H1 (cell line): Measurements from ENCODE around the gene DIP2B. TPM values are rescaled to one million over a fixed set of nuclear protein-coding genes. Genes with fewer than 3 reads are reported as not detected.

Experiments
- CTCF ChIA-PET: fragments of 300-600 bp; sonication (Branson Sonifier 250); formaldehyde crosslinking; loops from one replicate; lab custom pipeline; 2021; ENCODE audit not compliant: partially characterized antibody; lab: Charles Lee
- POLR2A ChIA-PET: fragments of 300-600 bp; sonication (Branson Sonifier 250); formaldehyde crosslinking; loops from one replicate; lab custom pipeline; 2021; ENCODE audit warnings: inconsistent platforms; ENCODE audit not compliant: partially characterized antibody; lab: Charles Lee
- DNase-seq, 2 experiments: peaks; one replicate each; pipeline versions ENCODE4 v3.0.0 to v3.0.0-alpha.2; 2010 to 2022; ENCODE audit warnings: low spot score in 2 of 2, low read depth in 1 of 2, mixed read lengths in 1 of 2
- FAIRE-seq: peaks from 2 replicates; lab custom pipeline; 2011; peaks lifted over from hg19 to GRCh38; lab: Jason Lieb, UNC
- H2AFZ ChIP-seq: 2 replicates; pipeline ENCODE4 v1.8.1; 2012; ENCODE audit warnings: low read length, inconsistent platforms
- H2AK5ac ChIP-seq: 2 replicates; pipeline ENCODE4 v1.6.1; 2013; ENCODE audit warnings: low read depth, low read length
- H2BK120ac ChIP-seq: replicated peaks from 2 replicates; pipeline ENCODE3; 2013; ENCODE audit warnings: low read depth, low read length, inconsistent platforms
- H2BK12ac ChIP-seq: 2 replicates; pipeline ENCODE4 v1.6.1; 2013; ENCODE audit warnings: low read depth, low read length
- H2BK15ac ChIP-seq: 2 replicates; pipeline ENCODE4 v1.6.1; 2013; ENCODE audit warnings: low read length
- H2BK20ac ChIP-seq: 2 replicates; pipeline ENCODE4 v1.6.1; 2013; ENCODE audit warnings: low read length
- H2BK5ac ChIP-seq: 2 replicates; pipeline ENCODE4 v1.6.1; 2013; ENCODE audit warnings: low read depth, low read length
- H3K14ac ChIP-seq: 2 replicates; pipeline ENCODE4 v1.6.1; 2013; ENCODE audit warnings: inconsistent platforms; ENCODE audit not compliant: insufficient read length
- H3K18ac ChIP-seq: 2 replicates; pipeline ENCODE4 v1.6.1; 2013; ENCODE audit warnings: low read length; ENCODE audit errors: extremely low read depth
- H3K23ac ChIP-seq: 2 replicates; pipeline ENCODE4 v1.6.1; 2013; ENCODE audit warnings: inconsistent platforms; ENCODE audit not compliant: insufficient read length
- H3K23me2 ChIP-seq: 2 replicates; pipeline ENCODE4 v1.6.1; 2013; ENCODE audit warnings: low read depth, low read length
- H3K27ac ChIP-seq: 2 replicates; pipeline ENCODE4 v1.6.1; 2011; ENCODE audit warnings: low read depth, low read length, inconsistent platforms
- H3K27me3 ChIP-seq, 4 experiments: replicated peaks in 1 of 4; 1 replicate in 1 of 4; 2 replicates in 3 of 4; pipeline versions ENCODE4 v1.6.1 to v1.8.1; 2011 to 2013; ENCODE audit warnings: low read length in 3 of 4, mild to moderate bottlenecking in 3 of 4, inconsistent platforms in 2 of 4, mixed read lengths in 2 of 4, moderate library complexity in 1 of 4; ENCODE audit not compliant: control insufficient read depth in 3 of 4, insufficient read depth in 3 of 4; ENCODE audit errors: extremely low read depth in 1 of 4
- H3K36me3 ChIP-seq, 4 experiments: 2 replicates each; pipeline versions ENCODE4 v1.6.1 to v1.8.1; 2011 to 2013; ENCODE audit warnings: mild to moderate bottlenecking in 4 of 4, low read length in 3 of 4, moderate library complexity in 2 of 4, control low read depth in 1 of 4, inconsistent platforms in 1 of 4; ENCODE audit not compliant: insufficient read depth in 4 of 4, control insufficient read depth in 2 of 4
- H3K4ac ChIP-seq: replicated peaks from 2 replicates; pipeline ENCODE3; 2013; ENCODE audit warnings: low read length, low read depth, mixed read lengths, inconsistent platforms; ENCODE audit not compliant: insufficient read length
- H3K4me1 ChIP-seq, 4 experiments: replicated peaks in 1 of 4; 1 replicate in 1 of 4; 2 replicates in 3 of 4; pipeline versions ENCODE4 v1.6.1 to v1.8.1; 2011 to 2013; ENCODE audit warnings: low read length in 3 of 4, inconsistent platforms in 2 of 4, mixed read lengths in 1 of 4; ENCODE audit not compliant: insufficient read depth in 4 of 4, control insufficient read depth in 3 of 4
- H3K4me2 ChIP-seq, 2 experiments: 2 replicates each; pipeline versions ENCODE4 v1.6.1 to v1.8.1; 2011 to 2013; ENCODE audit warnings: low read depth in 2 of 2, low read length in 2 of 2, control low read depth in 1 of 2, inconsistent platforms in 1 of 2, mild to moderate bottlenecking in 1 of 2; ENCODE audit not compliant: insufficient read depth in 1 of 2
- H3K4me3 ChIP-seq, 4 experiments: fragments of 200-600, 300-600 bp in 1 of 4; sonication (generic), shearing (Covaris generic), sonication (Bioruptor Twin) in 1 of 4; 2 replicates each; pipeline versions ENCODE4 v1.5.1 to v1.8.1; 2011 to 2016; ENCODE audit warnings: low read length in 4 of 4, low read depth in 3 of 4, control low read depth in 2 of 4, inconsistent platforms in 2 of 4, mild to moderate bottlenecking in 2 of 4, mixed read lengths in 1 of 4, moderate library complexity in 1 of 4; ENCODE audit not compliant: insufficient read depth in 2 of 4; ENCODE audit errors: extremely low read depth in 1 of 4
- H3K56ac ChIP-seq: replicated peaks from 2 replicates; pipeline ENCODE3; 2013; ENCODE audit warnings: low read depth, mild to moderate bottlenecking, mixed read lengths, low read length, inconsistent platforms; ENCODE audit not compliant: insufficient read length
- H3K79me1 ChIP-seq: 2 replicates; pipeline ENCODE4 v1.6.1; 2013; ENCODE audit warnings: low read depth, low read length, control low read depth
- H3K79me2 ChIP-seq, 2 experiments: 2 replicates each; pipeline versions ENCODE4 v1.6.1 to v1.8.1; 2012 to 2013; ENCODE audit warnings: low read length in 2 of 2, mild to moderate bottlenecking in 2 of 2, inconsistent platforms in 1 of 2; ENCODE audit not compliant: insufficient read depth in 2 of 2, control insufficient read depth in 1 of 2
- H3K9ac ChIP-seq, 4 experiments: replicated peaks in 1 of 4; 1 replicate in 1 of 4; 2 replicates in 3 of 4; pipeline versions ENCODE4 v1.6.1 to v1.8.1; 2011 to 2013; ENCODE audit warnings: low read depth in 3 of 4, low read length in 3 of 4, control low read depth in 2 of 4, mild to moderate bottlenecking in 2 of 4, moderate library complexity in 2 of 4, inconsistent platforms in 1 of 4; ENCODE audit errors: extremely low read depth in 1 of 4
- H3K9me3 ChIP-seq, 2 experiments: 2 replicates each; pipeline versions ENCODE4 v1.6.1 to v1.8.1; 2012 to 2013; ENCODE audit warnings: mild to moderate bottlenecking in 2 of 2, moderate library complexity in 2 of 2, control low read depth in 1 of 2, inconsistent platforms in 1 of 2, low read depth in 1 of 2, low read length in 1 of 2, mixed read lengths in 1 of 2; ENCODE audit not compliant: insufficient read depth in 2 of 2
- H4K20me1 ChIP-seq, 2 experiments: replicated peaks in 1 of 2; 2 replicates each; pipeline versions ENCODE3 to v1.8.1; 2011 to 2013; ENCODE audit warnings: inconsistent platforms in 2 of 2, low read length in 2 of 2, mild to moderate bottlenecking in 1 of 2; ENCODE audit not compliant: insufficient read depth in 2 of 2, control insufficient read depth in 1 of 2
- H4K5ac ChIP-seq: 2 replicates; pipeline ENCODE4 v1.6.1; 2013; ENCODE audit warnings: low read length, low read depth, mixed read lengths, inconsistent platforms; ENCODE audit not compliant: insufficient read length
- H4K8ac ChIP-seq: 2 replicates; pipeline ENCODE4 v1.8.0; 2013; ENCODE audit warnings: mild to moderate bottlenecking, moderate library complexity, low read length, inconsistent platforms; ENCODE audit not compliant: insufficient read depth; ENCODE audit errors: extremely low read depth
- H4K91ac ChIP-seq: replicated peaks from 2 replicates; pipeline ENCODE3; 2013; ENCODE audit warnings: low read length, mixed read lengths, inconsistent platforms; ENCODE audit not compliant: insufficient read length
- ASH2L ChIP-seq: fragments of 200-600, 300-600 bp; sonication (generic); IDR thresholded peaks from one replicate; pipeline ENCODE4 v1.7.1; 2017; ENCODE audit warnings: low read length
- BCL11A ChIP-seq, 2 experiments: IDR thresholded peaks; one replicate each; pipeline ENCODE4 v1.6.1; 2011; ENCODE audit warnings: low read depth in 2 of 2, low read length in 2 of 2, mild to moderate bottlenecking in 2 of 2
- CBX5 ChIP-seq: fragments of 300-800, 300-1000 bp; sonication (generic); IDR thresholded peaks from 2 replicates; pipeline ENCODE4 v1.7.1; 2016; ENCODE audit warnings: antibody characterized with exemption, low read length, low read depth
- CHD2 ChIP-seq: IDR thresholded peaks from 2 replicates; pipeline ENCODE4 v1.6.1; 2012; ENCODE audit warnings: low read length, improper control_type of control experiment
- CTBP2 ChIP-seq: IDR thresholded peaks from 2 replicates; pipeline ENCODE4 v1.7.0; 2011; ENCODE audit warnings: borderline replicate concordance, mild to moderate bottlenecking, moderate library complexity, mixed read lengths, low read length; ENCODE audit not compliant: insufficient read depth, insufficient read length
- EP300 ChIP-seq, 2 experiments: IDR thresholded peaks; 1 replicate in 1 of 2; 2 replicates in 1 of 2; pipeline ENCODE4 v1.6.1; 2011 to 2012; ENCODE audit warnings: low read depth in 2 of 2, low read length in 2 of 2, mild to moderate bottlenecking in 2 of 2, borderline replicate concordance in 1 of 2, inconsistent platforms in 1 of 2, moderate library complexity in 1 of 2
- JUND ChIP-seq: IDR thresholded peaks from 2 replicates; pipeline ENCODE4 v1.6.1; 2011; ENCODE audit warnings: mild to moderate bottlenecking, improper control_type of control experiment, low read length
- SAP30 ChIP-seq: fragments of 300-600 bp; sonication (generic); IDR thresholded peaks from 2 replicates; pipeline ENCODE4 v1.7.1; 2012; ENCODE audit warnings: low read length, moderate library complexity, mild to moderate bottlenecking, inconsistent platforms; ENCODE audit not compliant: insufficient read depth, insufficient replicate concordance
- SP2 ChIP-seq: IDR thresholded peaks from 2 replicates; pipeline ENCODE4 v1.6.1; 2012; ENCODE audit warnings: mild to moderate bottlenecking, low read length, inconsistent platforms
- SRF ChIP-seq: IDR thresholded peaks from 2 replicates; pipeline ENCODE4 v1.6.1; 2011; ENCODE audit warnings: mild to moderate bottlenecking, low read depth, low read length, moderate library complexity
- SUZ12 ChIP-seq: fragments of 200-600 bp; sonication (generic); IDR thresholded peaks from 2 replicates; pipeline ENCODE4 v1.6.1; 2012; ENCODE audit warnings: mild to moderate bottlenecking, inconsistent platforms, low read length, moderate library complexity, mixed read lengths
- TAF7 ChIP-seq: optimal IDR thresholded peaks from 2 replicates; pipeline ENCODE3; 2011; ENCODE audit warnings: low read depth, mild to moderate bottlenecking, inconsistent platforms, low read length, moderate library complexity, borderline replicate concordance
- WGBS, 2 experiments: shearing (Covaris generic) in 1 of 2; methylation state at CpG; one replicate each; pipeline versions ENCODE4 v1.1.6 to v1.1.7; 2013 to 2015; ENCODE audit warnings: low lambda C conversion rate in 2 of 2, mixed read lengths in 2 of 2, inconsistent platforms in 1 of 2, low coverage in 1 of 2, missing lambda C conversion rate in 1 of 2; ENCODE audit not compliant: insufficient replicate concordance in 2 of 2, insufficient coverage in 1 of 2, insufficient read length in 1 of 2; ENCODE audit errors: extremely low coverage in 1 of 2, missing lambda C conversion rate in 1 of 2; 5-methylcytosine and 5-hydroxymethylcytosine counted together
- polyA plus RNA-seq, 7 experiments: library from polyadenylated mRNA; depleted of rRNA in 3 of 7; stranded (reverse) in 5 of 7; unstranded in 2 of 7; fragments of >200 nt in 5 of 7; fragments of 200-250 nt in 2 of 7; gene quantifications; 1 replicate in 5 of 7; 2 replicates in 1 of 7; 4 replicates in 1 of 7; pipeline versions ENCODE4 v1.2.1 to v1.2.3, GENCODE V29; 2011 to 2013; ENCODE audit warnings: missing spikeins in 2 of 7, mixed read lengths in 2 of 7
- total RNA-seq: library from RNA; stranded (reverse); fragmentation: NEBNext Ultra II Directional; extraction: Animal tissue kit (Norgen Biotek cat#: 25700); gene quantifications from 2 replicates; pipeline ENCODE4 v1.2.1, GENCODE V29; 2021
- TF ChIP-seq, protein P1 (sequence below): IDR thresholded peaks from 2 replicates; pipeline ENCODE4 v1.6.1; 2012; ENCODE audit warnings: inconsistent platforms

The DIP2B gene
- total and polyA plus RNA-seq, 2 of the 8 experiments (the other 6 are each of a cell fraction or from before 2014, with no cell fraction given): 11.1 to 29.6 TPM

DNA sequence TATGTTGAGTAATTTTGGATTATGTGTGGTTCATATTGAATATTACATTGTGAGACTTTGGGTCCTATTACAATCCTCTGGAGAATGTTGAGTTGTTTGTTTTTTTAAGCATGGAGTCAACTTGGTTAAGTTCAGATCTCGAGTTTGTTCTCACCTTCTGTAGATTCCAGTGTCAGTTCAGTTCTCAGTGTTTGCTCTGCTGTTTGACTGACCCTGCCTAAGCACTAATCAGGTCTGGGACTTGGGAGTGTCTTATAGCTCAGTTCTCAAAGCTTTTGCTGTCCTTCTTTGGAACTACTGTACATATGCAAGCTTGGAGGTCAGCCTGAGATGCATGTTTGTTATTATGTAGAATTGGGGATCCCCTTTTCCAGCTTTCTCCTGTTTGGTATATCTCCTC lies 63.1 kb downstream of the DIP2B start:
- Histone ChIP-seq H3K79me1 (peaks cover 3% of the 10 kb centered on the region; the same call in 1 of the 2 replicates), H3K4me1 (peaks cover 0 to 9% (median 8%) of the 10 kb centered on the region in 4 experiments; a peak in 5 of 7 replicates), H4K91ac (no peak overlapping the region), H3K56ac (no peak overlapping the region), H2BK5ac (no peak overlapping the region), H3K27ac (peak overlapping the region; percentile 32; the same call in 1 of the 2 replicates), H4K5ac (no peak overlapping the region), H3K14ac (no peak overlapping the region), H3K4me2 (no peak overlapping the region), H2BK15ac (no peak overlapping the region), H3K79me2 (peaks cover 0 to 79% of the 10 kb centered on the region in 2 experiments; a peak in 3 of 4 replicates), H2AFZ (no peak overlapping the region), H3K18ac (no peak overlapping the region), H3K23me2 (no peaks in the 10 kb centered on the region), H2BK120ac (no peak overlapping the region), H3K27me3 (no peaks in the 10 kb centered on the region), H3K23ac (no peak overlapping the region), H4K20me1 (no peaks in the 10 kb centered on the region), H3K4me3 (no peak overlapping the region), H2BK12ac (no peak overlapping the region), H2BK20ac (no peak overlapping the region), H3K36me3 (no peaks in the 10 kb centered on the region), H3K9me3 (no peaks in the 10 kb centered on the region), H4K8ac (no peak overlapping the region), H2AK5ac (no peak overlapping the region), H3K9ac (no peak overlapping the region), H3K4ac (no peak overlapping the region)
- DNase-seq (no peak), FAIRE-seq (no peak)
- POLR2A ChIA-PET: interaction anchor here (0.7 to 1.6 kb wide), 5 partner anchors 9 to 64 kb away, joined by 3 to 4 read pairs (median 3); partner anchors contain the start of gene DIP2B
- 87% methylated on average over 1 of the region's 1 CpG; no CpG with 5 or more reads in 1 of the 2 experiments for WGBS, 2 experiments
- CTCF ChIA-PET: interaction anchor here (0.7 to 1.5 kb wide), 5 partner anchors 9 to 76 kb away, joined by 3 to 6 read pairs (median 4); partner anchors contain the start of gene DIP2B
- TF ChIP-seq, protein P1, sequence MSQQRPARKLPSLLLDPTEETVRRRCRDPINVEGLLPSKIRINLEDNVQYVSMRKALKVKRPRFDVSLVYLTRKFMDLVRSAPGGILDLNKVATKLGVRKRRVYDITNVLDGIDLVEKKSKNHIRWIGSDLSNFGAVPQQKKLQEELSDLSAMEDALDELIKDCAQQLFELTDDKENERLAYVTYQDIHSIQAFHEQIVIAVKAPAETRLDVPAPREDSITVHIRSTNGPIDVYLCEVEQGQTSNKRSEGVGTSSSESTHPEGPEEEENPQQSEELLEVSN: no peak
- TF ChIP-seq SUZ12: no peak
- no peak for TF ChIP-seq TAF7
- TF ChIP-seq EP300 (IDR thresholded peaks at IDR 0.05; ENCODE audit: borderline replicate concordance in 1 of 2, low read depth in 2 of 2, low read length in 2 of 2): no peak
- TF ChIP-seq CBX5: no peak
- TF ChIP-seq SRF: no peak
- TF ChIP-seq BCL11A (IDR thresholded peaks at IDR 0.05; ENCODE audit: low read depth in 2 of 2, low read length in 2 of 2): no peak
- no peak for TF ChIP-seq JUND
- TF ChIP-seq ASH2L: no peak
- no peak for TF ChIP-seq CHD2
- TF ChIP-seq SP2: no peak
- TF ChIP-seq CTBP2: no peak
- TF ChIP-seq SAP30: no peak
